ENCODE results near the gene PXMP4. TPM values are rescaled to one million over a fixed set of nuclear protein-coding genes. Genes with fewer than 3 reads are reported as not detected.

Gene PXMP4
- total and polyA plus RNA-seq, 9 of the 15 experiments (the other 6 are each of a cell fraction or from before 2014, with no cell fraction given) = 4.8 to 29.1 (median 6.8) TPM

DNA sequence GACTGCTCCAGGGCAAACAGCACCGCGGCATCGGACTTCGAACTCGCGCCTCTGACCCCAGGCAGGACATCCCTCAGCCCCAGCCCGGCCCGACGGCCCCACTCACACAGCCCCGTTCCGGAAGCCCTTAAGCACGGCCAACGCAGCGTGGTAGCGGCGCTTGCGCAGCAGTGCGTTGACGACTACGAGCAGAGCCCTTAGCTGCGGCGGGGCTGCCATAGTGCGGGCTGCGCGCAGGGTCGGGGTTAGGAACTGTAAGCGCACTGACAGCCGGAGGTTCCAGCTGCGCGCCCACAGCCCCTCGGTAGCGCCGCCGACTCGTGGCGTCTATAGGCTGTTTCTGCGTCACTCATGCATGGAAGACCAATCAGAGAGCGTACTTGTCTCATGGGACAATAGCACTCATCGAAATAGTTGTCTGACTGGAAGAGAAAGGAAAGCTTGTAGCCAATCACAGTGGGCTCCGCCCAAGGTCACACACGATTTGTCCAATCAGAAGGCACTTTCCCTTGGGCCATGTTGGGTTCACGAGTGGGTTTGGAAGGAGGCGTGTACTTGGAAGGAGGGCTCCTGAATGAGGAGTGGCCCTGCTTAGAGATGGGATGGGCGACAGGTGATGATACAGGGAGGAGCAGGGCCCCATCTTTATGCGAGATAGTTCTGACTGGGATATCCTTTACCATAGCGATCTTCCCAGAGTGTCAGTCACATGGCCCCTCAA lies at the start of gene PXMP4 (continued):
- TF ChIP-seq PHF8 (IDR thresholded peaks at IDR 0.05; ENCODE audit: borderline replicate concordance, low read length) = peak; percentile 87; the same call in 1 of the 2 replicates
- no peak for TF ChIP-seq ATF1 (CRISPR knock-in tag; IDR thresholded peaks at IDR 0.05)
- TF ChIP-seq ATF1 (tag; IDR thresholded peaks at IDR 0.05) = peak; percentile 92
- TF ChIP-seq ZNF445 (CRISPR knock-in tag; IDR thresholded peaks at IDR 0.05; ENCODE audit: low read depth) = no peak
- TF ChIP-seq HNRNPLL (IDR thresholded peaks at IDR 0.05; ENCODE audit: low read depth, low read length, poor library complexity, severe bottlenecking) = peak; percentile 89
- no peak for TF ChIP-seq NR2F6 (CRISPR knock-in tag; IDR thresholded peaks at IDR 0.05)
- peak; percentile 59; the same call in 1 of the 2 replicates for TF ChIP-seq MTA2 (IDR thresholded peaks at IDR 0.05; ENCODE audit: low read depth)
- TF ChIP-seq HNRNPL (IDR thresholded peaks at IDR 0.05; ENCODE audit: low read depth, low read length) = no peak
- no peak for TF ChIP-seq RFX7 (CRISPR knock-in tag; IDR thresholded peaks at IDR 0.05)
- peak; percentile 97 for TF ChIP-seq ARID4B (CRISPR knock-in tag; IDR thresholded peaks at IDR 0.05)
- no peak for TF ChIP-seq NR4A1 (CRISPR knock-in tag; IDR thresholded peaks at IDR 0.05)
- peak; percentile 60; the same call in 1 of the 2 replicates for TF ChIP-seq NR4A1 (tag; IDR thresholded peaks at IDR 0.05)
- TF ChIP-seq FOXK2 (conservative IDR thresholded peaks at IDR 0.05 in 1 of 2, IDR thresholded peaks at IDR 0.05 in 1 of 2; ENCODE audit: low read depth in 2 of 2) = peak; percentile 69 to 80; a peak in 3 of 4 replicates
- TF ChIP-seq USF1 (CRISPR knock-in tag; IDR thresholded peaks at IDR 0.05) = peak; percentile 73
- peak; percentile 75; the same call in 1 of the 2 replicates for TF ChIP-seq ZC3H4 (CRISPR knock-in tag; IDR thresholded peaks at IDR 0.05; ENCODE audit: borderline replicate concordance)
- TF ChIP-seq ZNF354B (CRISPR knock-in tag; IDR thresholded peaks at IDR 0.05) = no peak
- no peak for TF ChIP-seq ZC3H8 (IDR thresholded peaks at IDR 0.05)
- TF ChIP-seq, protein P1, sequence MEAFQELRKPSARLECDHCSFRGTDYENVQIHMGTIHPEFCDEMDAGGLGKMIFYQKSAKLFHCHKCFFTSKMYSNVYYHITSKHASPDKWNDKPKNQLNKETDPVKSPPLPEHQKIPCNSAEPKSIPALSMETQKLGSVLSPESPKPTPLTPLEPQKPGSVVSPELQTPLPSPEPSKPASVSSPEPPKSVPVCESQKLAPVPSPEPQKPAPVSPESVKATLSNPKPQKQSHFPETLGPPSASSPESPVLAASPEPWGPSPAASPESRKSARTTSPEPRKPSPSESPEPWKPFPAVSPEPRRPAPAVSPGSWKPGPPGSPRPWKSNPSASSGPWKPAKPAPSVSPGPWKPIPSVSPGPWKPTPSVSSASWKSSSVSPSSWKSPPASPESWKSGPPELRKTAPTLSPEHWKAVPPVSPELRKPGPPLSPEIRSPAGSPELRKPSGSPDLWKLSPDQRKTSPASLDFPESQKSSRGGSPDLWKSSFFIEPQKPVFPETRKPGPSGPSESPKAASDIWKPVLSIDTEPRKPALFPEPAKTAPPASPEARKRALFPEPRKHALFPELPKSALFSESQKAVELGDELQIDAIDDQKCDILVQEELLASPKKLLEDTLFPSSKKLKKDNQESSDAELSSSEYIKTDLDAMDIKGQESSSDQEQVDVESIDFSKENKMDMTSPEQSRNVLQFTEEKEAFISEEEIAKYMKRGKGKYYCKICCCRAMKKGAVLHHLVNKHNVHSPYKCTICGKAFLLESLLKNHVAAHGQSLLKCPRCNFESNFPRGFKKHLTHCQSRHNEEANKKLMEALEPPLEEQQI (IDR thresholded peaks at IDR 0.05) = peak; percentile 94
- peak; percentile 86 for TF ChIP-seq POLR2G (IDR thresholded peaks at IDR 0.05; ENCODE audit: low read depth, low read length)
- 0 out of 2 replicates have a peak, but pooled peaks have one; percentile 24 for TF ChIP-seq DPF2 (IDR thresholded peaks at IDR 0.05)
